CD14-positive monocyte (primary cell): ENCODE measurements around the gene MEF2D. TPM values are rescaled to one million over a fixed set of nuclear protein-coding genes. Genes with fewer than 3 reads are reported as not detected.
A peak's percentile ranks its signal among the peaks of the same experiment; 100 is the strongest.

Experiments used
- DNase-seq, 3 donors: peaks; one replicate each; pipeline ENCODE4 v3.0.0-alpha.2; 2011 to 2022
- H2AFZ ChIP-seq: 2 replicates; pipeline ENCODE4 v1.6.0; 2012; ENCODE audit warnings: mild to moderate bottlenecking, low read depth, low read length, inconsistent platforms; ENCODE audit not compliant: insufficient read depth, poor library complexity, severe bottlenecking
- H3K27ac ChIP-seq, 2 donors: 1 replicate in 1 of 2; 2 replicates in 1 of 2; pipeline ENCODE4 v1.5.1; 2012 to 2013; ENCODE audit warnings: low read length in 2 of 2, control low read depth in 1 of 2, inconsistent platforms in 1 of 2, low read depth in 1 of 2, mild to moderate bottlenecking in 1 of 2
- H3K27me3 ChIP-seq, 2 donors: one replicate each; pipeline versions ENCODE4 v1.6.0 to v1.6.1; 2011 to 2013; ENCODE audit warnings: low read length in 2 of 2; ENCODE audit not compliant: control insufficient read depth in 2 of 2, insufficient read depth in 2 of 2
- H3K36me3 ChIP-seq, 2 donors: replicated peaks in 1 of 2; 1 replicate in 1 of 2; 2 replicates in 1 of 2; pipeline versions ENCODE4 v1.5.1 to v1.6.1; 2012 to 2013; ENCODE audit warnings: low read length in 2 of 2, control low read depth in 1 of 2, inconsistent platforms in 1 of 2, mild to moderate bottlenecking in 1 of 2; ENCODE audit not compliant: insufficient read depth in 2 of 2, control insufficient read depth in 1 of 2
- H3K4me1 ChIP-seq, 2 donors: 1 replicate in 1 of 2; 2 replicates in 1 of 2; pipeline versions ENCODE4 v1.5.1 to v1.6.1; 2012 to 2013; ENCODE audit warnings: low read length in 2 of 2, control low read depth in 1 of 2, inconsistent platforms in 1 of 2, mild to moderate bottlenecking in 1 of 2, moderate library complexity in 1 of 2; ENCODE audit not compliant: insufficient read depth in 2 of 2, control insufficient read depth in 1 of 2
- H3K4me2 ChIP-seq: replicated peaks from 2 replicates; pipeline ENCODE3; 2012; ENCODE audit warnings: low read length, moderate library complexity, mild to moderate bottlenecking; ENCODE audit not compliant: poor library complexity, severe bottlenecking; ENCODE audit errors: extremely low read depth
- H3K4me3 ChIP-seq, 3 experiments: fragments of 200-600 bp in 1 of 3; sonication (generic) in 1 of 3; replicated peaks in 1 of 3; 1 replicate in 2 of 3; 2 replicates in 1 of 3; pipeline ENCODE4 v1.5.1; 2011 to 2013; ENCODE audit warnings: low read length in 3 of 3, mild to moderate bottlenecking in 3 of 3, control low read depth in 2 of 3, low read depth in 2 of 3, inconsistent platforms in 1 of 3, moderate library complexity in 1 of 3
- H3K79me2 ChIP-seq: 2 replicates; pipeline ENCODE4 v1.6.0; 2012; ENCODE audit warnings: mild to moderate bottlenecking, control low read depth, inconsistent platforms, low read length, moderate library complexity; ENCODE audit not compliant: insufficient read depth
- H3K9ac ChIP-seq: 2 replicates; pipeline ENCODE4 v1.6.0; 2017; ENCODE audit warnings: low read length, mild to moderate bottlenecking; ENCODE audit not compliant: insufficient read depth, poor library complexity, severe bottlenecking
- H3K9me3 ChIP-seq, 2 donors: replicated peaks in 1 of 2; 1 replicate in 1 of 2; 2 replicates in 1 of 2; pipeline versions ENCODE4 v1.5.1 to v1.6.1; 2012 to 2013; ENCODE audit warnings: low read length in 2 of 2, control low read depth in 1 of 2; ENCODE audit not compliant: control insufficient read depth in 1 of 2, insufficient read depth in 1 of 2
- H4K20me1 ChIP-seq: 2 replicates; pipeline ENCODE4 v1.6.0; 2012; ENCODE audit warnings: mild to moderate bottlenecking, low read length, control low read depth, moderate library complexity; ENCODE audit not compliant: insufficient read depth
- H3K27ac Mint-ChIP-seq, 7 donors: one replicate each; pipeline ENCODE4 v1.8.0; 2020; ENCODE audit warnings: mild to moderate bottlenecking in 7 of 7, mixed read lengths in 7 of 7, moderate library complexity in 6 of 7, inconsistent platforms in 2 of 7
- H3K27me3 Mint-ChIP-seq, 3 donors: one replicate each; pipeline ENCODE4 v1.8.0; 2021 to 2022; ENCODE audit warnings: low read depth in 3 of 3, mild to moderate bottlenecking in 3 of 3, mixed read lengths in 3 of 3, moderate library complexity in 3 of 3, inconsistent platforms in 1 of 3
- H3K36me3 Mint-ChIP-seq, 2 donors: one replicate each; pipeline ENCODE4 v1.8.0; 2020; ENCODE audit warnings: mixed read lengths in 2 of 2, inconsistent platforms in 1 of 2, mild to moderate bottlenecking in 1 of 2
- H3K4me1 Mint-ChIP-seq: one replicate; pipeline ENCODE4 v1.8.0; 2020; ENCODE audit warnings: mild to moderate bottlenecking, mixed read lengths
- H3K4me3 Mint-ChIP-seq, 2 donors: one replicate each; pipeline ENCODE4 v1.8.0; 2020; ENCODE audit warnings: mild to moderate bottlenecking in 2 of 2, mixed read lengths in 2 of 2, moderate library complexity in 1 of 2
- H3K9me3 Mint-ChIP-seq, 7 donors: one replicate each; pipeline ENCODE4 v1.8.0; 2020 to 2022; ENCODE audit warnings: mixed read lengths in 7 of 7, mild to moderate bottlenecking in 6 of 7, moderate library complexity in 6 of 7, inconsistent platforms in 2 of 7
- WGBS: methylation state at CpG from one replicate; pipeline ENCODE4 v1.1.5; 2013; ENCODE audit warnings: missing lambda C conversion rate; ENCODE audit not compliant: insufficient coverage; 5-methylcytosine and 5-hydroxymethylcytosine counted together
- intact Hi-C, 2 donors: fragments of 100-400 bp; cut with micrococcal nuclease; formaldehyde crosslinking; loops; one replicate each; pipeline versions ENCODE4 v1.15.0 to v1.15.1; 2023
- polyA plus RNA-seq, 3 donors: library from polyadenylated mRNA; depleted of rRNA in 1 of 3; unstranded in 2 of 3; stranded (reverse) in 1 of 3; fragments of 300-500 nt in 2 of 3; fragments of >200 nt in 1 of 3; fragmentation: Illumina TruSeq in 2 of 3; gene quantifications; 1 replicate in 2 of 3; 2 replicates in 1 of 3; pipeline ENCODE4 v1.2.3, GENCODE V29; 2012 to 2021
- TF ChIP-seq, protein P1 (sequence below): fragments of 200-600 bp; IDR thresholded peaks from one replicate; pipeline ENCODE4 v1.8.0; 2022; ENCODE audit warnings: antibody characterized with exemption, mild to moderate bottlenecking

MEF2D gene
- polyA plus RNA-seq, 3 donors = 4.5 to 66.4 (median 8.0) TPM

GRCh38 chr1:156460525-156460924 lies 40.0 kb downstream of the MEF2D start:
- peak overlapping the region in 6 of 7 donors; percentile 25 to 87 (median 70) for H3K27ac Mint-ChIP-seq
- no peak overlapping the region for H3K4me3 Mint-ChIP-seq
- peaks cover 0 to 1% (median 0%) of the 10 kb centered on the region in 7 donors for H3K9me3 Mint-ChIP-seq
- Histone ChIP-seq H3K27ac (no peak overlapping the region), H4K20me1 (peaks cover 31% of the 10 kb centered on the region), H3K79me2 (no peaks in the 10 kb centered on the region), H3K36me3 (peaks cover 12 to 23% of the 10 kb centered on the region in 2 donors), H3K4me2 (no peak overlapping the region), H3K4me1 (peaks cover 14 to 22% of the 10 kb centered on the region in 2 donors), H3K27me3 (no peaks in the 10 kb centered on the region), H3K4me3 (no peak overlapping the region), H2AFZ (no peak overlapping the region), H3K9ac (no peak overlapping the region), H3K9me3 (no peaks in the 10 kb centered on the region)
- 100% methylated on average over 1 of the region's 1 CpG for WGBS
- TF ChIP-seq, protein P1, sequence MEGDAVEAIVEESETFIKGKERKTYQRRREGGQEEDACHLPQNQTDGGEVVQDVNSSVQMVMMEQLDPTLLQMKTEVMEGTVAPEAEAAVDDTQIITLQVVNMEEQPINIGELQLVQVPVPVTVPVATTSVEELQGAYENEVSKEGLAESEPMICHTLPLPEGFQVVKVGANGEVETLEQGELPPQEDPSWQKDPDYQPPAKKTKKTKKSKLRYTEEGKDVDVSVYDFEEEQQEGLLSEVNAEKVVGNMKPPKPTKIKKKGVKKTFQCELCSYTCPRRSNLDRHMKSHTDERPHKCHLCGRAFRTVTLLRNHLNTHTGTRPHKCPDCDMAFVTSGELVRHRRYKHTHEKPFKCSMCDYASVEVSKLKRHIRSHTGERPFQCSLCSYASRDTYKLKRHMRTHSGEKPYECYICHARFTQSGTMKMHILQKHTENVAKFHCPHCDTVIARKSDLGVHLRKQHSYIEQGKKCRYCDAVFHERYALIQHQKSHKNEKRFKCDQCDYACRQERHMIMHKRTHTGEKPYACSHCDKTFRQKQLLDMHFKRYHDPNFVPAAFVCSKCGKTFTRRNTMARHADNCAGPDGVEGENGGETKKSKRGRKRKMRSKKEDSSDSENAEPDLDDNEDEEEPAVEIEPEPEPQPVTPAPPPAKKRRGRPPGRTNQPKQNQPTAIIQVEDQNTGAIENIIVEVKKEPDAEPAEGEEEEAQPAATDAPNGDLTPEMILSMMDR = no peak
- peaks cover 35% of the 10 kb centered on the region for H3K4me1 Mint-ChIP-seq
- peaks cover 20 to 26% of the 10 kb centered on the region in 2 donors for H3K36me3 Mint-ChIP-seq
- no peak for DNase-seq
- intact Hi-C loops = no loop called here
- peaks cover 0 to 3% (median 1%) of the 10 kb centered on the region in 3 donors for H3K27me3 Mint-ChIP-seq

GRCh38 chr1:156458181-156458503 lies 42.4 kb downstream of the MEF2D start:
- Histone ChIP-seq H3K27ac (peak overlapping the region in 1 of 2 donors; percentile 99), H3K4me1 (peaks cover 24 to 33% of the 10 kb centered on the region in 2 donors), H2AFZ (no peak overlapping the region), H3K9me3 (no peaks in the 10 kb centered on the region), H3K79me2 (no peaks in the 10 kb centered on the region), H3K4me2 (no peak overlapping the region), H3K4me3 (no peak overlapping the region), H3K9ac (no peak overlapping the region), H3K27me3 (no peaks in the 10 kb centered on the region), H3K36me3 (peaks cover 0 to 2% of the 10 kb centered on the region in 2 donors), H4K20me1 (peaks cover 7% of the 10 kb centered on the region)
- Mint-ChIP-seq H3K4me3 (no peak overlapping the region), H3K36me3 (peaks cover 3 to 4% of the 10 kb centered on the region in 2 donors), H3K27ac (peak overlapping the region; percentile 99 to 100 (median 99)), H3K9me3 (peaks cover 0 to 1% (median 0%) of the 10 kb centered on the region in 7 donors), H3K27me3 (peaks cover 0 to 4% (median 0%) of the 10 kb centered on the region in 3 donors), H3K4me1 (peaks cover 34% of the 10 kb centered on the region)
- no CpG with 5 or more reads among the region's 3 CpGs for WGBS
- TF ChIP-seq, protein P1 = no peak
- intact Hi-C loops = loop anchor here in 1 of 2 donors (5.0 to 10.0 kb wide), 2 partner anchors 49 to 147 kb away; partner anchors contain the start of gene GPATCH4
- peak; percentile 35 to 65 (median 50) for DNase-seq
